DOHH2 (cell line): Measurements from ENCODE around the gene ADGRL3.

Source experiments
- CTCF ChIP-seq: fragments of 200-600 bp; sonication (generic); IDR thresholded peaks from one replicate; pipeline ENCODE4 v1.5.1; 2014; ENCODE audit warnings: antibody characterized with exemption, mild to moderate bottlenecking, low read depth, low read length; ENCODE audit not compliant: poor library complexity, severe bottlenecking
- EZH2phosphoT487 ChIP-seq: fragments of 200-600 bp; sonication (generic); IDR thresholded peaks from 2 replicates; pipeline ENCODE4 v1.6.1; 2017; ENCODE audit warnings: borderline replicate concordance, mild to moderate bottlenecking, antibody characterized with exemption, low read length, moderate library complexity, mixed read lengths

- TF ChIP-seq CTCF (no peak), EZH2phosphoT487 (no peak)
Measured at GRCh38 chr4:61245069-61245714, 45.1 kb downstream of the ADGRL3 start.
